SK-N-SH treated with all-trans-retinoic acid at 6 μM for 48 hours (cell line): ENCODE results near the gene DGKG.

Experiments
- ATAC-seq: fragments of 200-7000 bp; cut with Tn5 transposase; 3 replicates; pipeline ENCODE4 v1.9.1; 2020; ENCODE audit warnings: mild to moderate bottlenecking, moderate library complexity
- PPARA ChIP-seq: fragments of 250-450 bp; sonication (Bioruptor Pico); IDR thresholded peaks from 2 replicates; pipeline ENCODE4 v1.5.0; 2020; ENCODE audit warnings: mild to moderate bottlenecking, borderline replicate concordance
- ZNF70 ChIP-seq: fragments of 450-650 bp; formaldehyde crosslinking; IDR thresholded peaks from 2 replicates; pipeline ENCODE4 v1.5.0; 2020; ENCODE audit warnings: mild to moderate bottlenecking, moderate library complexity

Gene DGKG

GRCh38 chr3:186097317-186097662, 264.7 kb downstream of the DGKG start:
- TF ChIP-seq PPARA (no peak), ZNF70 (no peak)
- TF ChIP-seq, all 23 proteins: peak for 0
- peak; percentile 1; the same call in 2 of the 3 replicates for ATAC-seq
